Measurements from ENCODE around the gene SMOC2. TPM values are rescaled to one million over a fixed set of nuclear protein-coding genes. Genes with fewer than 3 reads are reported as not detected.

SMOC2 gene
- total RNA-seq, 1 experiment from 2014 or later = 2.1 TPM

DNA sequence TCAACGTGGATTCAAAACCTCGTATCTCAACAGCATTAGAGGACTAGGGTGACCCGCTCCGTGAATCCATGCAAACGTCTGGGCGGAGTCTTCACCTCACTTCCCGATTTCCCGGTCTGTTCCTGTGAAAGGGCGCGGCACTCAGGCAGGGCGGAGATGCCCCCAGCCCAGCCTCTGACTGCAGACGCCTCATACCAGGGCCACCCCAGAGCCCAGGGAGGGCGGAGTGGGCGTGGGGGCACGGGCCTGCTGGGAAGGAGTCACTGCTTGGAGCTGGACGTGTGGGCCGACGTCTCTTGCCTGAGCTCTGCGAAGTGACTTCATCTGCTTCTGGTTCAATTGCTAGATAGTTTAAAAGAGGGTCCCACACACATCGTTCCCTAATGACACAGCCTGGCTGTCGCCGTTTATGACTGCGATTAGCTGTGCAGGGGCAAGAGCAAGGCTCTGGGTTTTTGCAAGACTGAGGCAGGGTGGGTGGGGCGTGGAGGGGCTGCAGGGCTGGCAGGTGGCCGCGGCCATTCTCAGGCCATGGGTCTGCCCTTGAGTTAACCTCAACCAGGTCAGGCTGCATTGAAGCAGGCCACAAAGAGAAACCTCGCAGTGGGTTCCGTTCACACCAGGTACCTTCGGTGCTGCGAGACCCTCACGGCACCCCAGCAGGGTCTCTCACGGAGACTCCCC is 15.0 kb downstream of the SMOC2 start:
- Mint-ChIP-seq H3K27ac (no peak overlapping the region; a peak in 1 of 7 replicates), H3K4me3 (no peak overlapping the region), H3K27me3 (ENCODE audit: low read depth) (no peaks in the 10 kb centered on the region; the same call in 1 of the 2 replicates), H3K4me1 (peaks cover 15 to 32% of the 10 kb centered on the region in 2 experiments), H3K9me3 (no peaks in the 10 kb centered on the region), H3K36me3 (ENCODE audit: insufficient read depth in 1 of 3, low read depth in 3 of 3) (no peaks in the 10 kb centered on the region)
- WGBS (ENCODE audit: extremely low coverage, insufficient read length, low lambda C conversion rate) = no CpG with 5 or more reads among the region's 32 CpGs
- H3K9ac ChIP-seq (ENCODE audit: extremely low read depth, insufficient read length, low read length) = no peak overlapping the region
- H2AK5ac ChIP-seq (ENCODE audit: insufficient read length, low read length) = no peak overlapping the region
- H3K18ac ChIP-seq (ENCODE audit: insufficient read length, low read depth, low read length) = no peak overlapping the region
- H4K8ac ChIP-seq (replicated peaks; ENCODE audit: insufficient read length, low read depth, low read length) = no peak overlapping the region
- H3K56ac ChIP-seq (ENCODE audit: insufficient read length, low read depth, low read length) = no peak overlapping the region
- H3K27ac ChIP-seq (ENCODE audit: insufficient read length, low read depth, low read length) = no peak overlapping the region
- H3K4me2 ChIP-seq (ENCODE audit: insufficient read depth, insufficient read length, low read length) = no peak overlapping the region
- no peak overlapping the region for H2BK15ac ChIP-seq (ENCODE audit: low read depth, low read length)
- no peaks in the 10 kb centered on the region; the same call in 1 of the 2 replicates for H3K4me1 ChIP-seq (ENCODE audit: insufficient read depth, low read length)
- DNase-seq = no peak
- no peak overlapping the region for H3T11ph ChIP-seq (ENCODE audit: low read length)
- no peak overlapping the region for H2BK5ac ChIP-seq (ENCODE audit: insufficient read length, low read length)
- H3K9me3 ChIP-seq (ENCODE audit: control insufficient read depth, low read depth, low read length) = no peaks in the 10 kb centered on the region
- no peak overlapping the region for H4K5ac ChIP-seq (ENCODE audit: insufficient read length, low read depth, low read length)
- H2BK120ac ChIP-seq (ENCODE audit: low read depth, low read length, poor library complexity, severe bottlenecking) = no peak overlapping the region
- no peak overlapping the region for H3K14ac ChIP-seq (ENCODE audit: insufficient read depth, low read length)
- no peak overlapping the region for H2BK20ac ChIP-seq (ENCODE audit: low read depth, low read length, poor library complexity, severe bottlenecking)
- H3K23me2 ChIP-seq (ENCODE audit: insufficient read length, low read depth, low read length, poor library complexity, severe bottlenecking) = no peaks in the 10 kb centered on the region
- no peak overlapping the region for H2AFZ ChIP-seq (ENCODE audit: low read length)
- H2BK12ac ChIP-seq (ENCODE audit: insufficient read length, low read depth, low read length) = no peak overlapping the region
- H3K4ac ChIP-seq (ENCODE audit: low read depth, low read length) = no peak overlapping the region
- no peaks in the 10 kb centered on the region for H3K79me2 ChIP-seq (ENCODE audit: insufficient read depth, low read length)
- TF ChIP-seq, protein P1, sequence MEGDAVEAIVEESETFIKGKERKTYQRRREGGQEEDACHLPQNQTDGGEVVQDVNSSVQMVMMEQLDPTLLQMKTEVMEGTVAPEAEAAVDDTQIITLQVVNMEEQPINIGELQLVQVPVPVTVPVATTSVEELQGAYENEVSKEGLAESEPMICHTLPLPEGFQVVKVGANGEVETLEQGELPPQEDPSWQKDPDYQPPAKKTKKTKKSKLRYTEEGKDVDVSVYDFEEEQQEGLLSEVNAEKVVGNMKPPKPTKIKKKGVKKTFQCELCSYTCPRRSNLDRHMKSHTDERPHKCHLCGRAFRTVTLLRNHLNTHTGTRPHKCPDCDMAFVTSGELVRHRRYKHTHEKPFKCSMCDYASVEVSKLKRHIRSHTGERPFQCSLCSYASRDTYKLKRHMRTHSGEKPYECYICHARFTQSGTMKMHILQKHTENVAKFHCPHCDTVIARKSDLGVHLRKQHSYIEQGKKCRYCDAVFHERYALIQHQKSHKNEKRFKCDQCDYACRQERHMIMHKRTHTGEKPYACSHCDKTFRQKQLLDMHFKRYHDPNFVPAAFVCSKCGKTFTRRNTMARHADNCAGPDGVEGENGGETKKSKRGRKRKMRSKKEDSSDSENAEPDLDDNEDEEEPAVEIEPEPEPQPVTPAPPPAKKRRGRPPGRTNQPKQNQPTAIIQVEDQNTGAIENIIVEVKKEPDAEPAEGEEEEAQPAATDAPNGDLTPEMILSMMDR (conservative IDR thresholded peaks at IDR 0.05) = no peak
- no peak overlapping the region for H3K23ac ChIP-seq (ENCODE audit: insufficient read length, low read depth, low read length)
- no peaks in the 10 kb centered on the region for H4K20me1 ChIP-seq (ENCODE audit: control insufficient read depth, insufficient read depth, insufficient read length)
- H3K79me1 ChIP-seq (ENCODE audit: insufficient read depth, low read depth, low read length, poor library complexity, severe bottlenecking) = no peaks in the 10 kb centered on the region
- no peak overlapping the region for H4K91ac ChIP-seq (ENCODE audit: insufficient read length, low read depth, low read length)
- no peaks in the 10 kb centered on the region for H3K27me3 ChIP-seq (ENCODE audit: insufficient read depth, low read length)
